Testis (tissue), 2 donors: ENCODE data around the gene ADAMTS15.

Source experiments
- CTCF ChIP-seq, 3 experiments: fragments of 450-650 bp in 2 of 3; fragments of 200-600 bp in 1 of 3; sonication (generic) in 1 of 3; IDR thresholded peaks; one replicate each; pipeline ENCODE4 v1.5.1; 2016 to 2019; ENCODE audit warnings: antibody characterized with exemption in 3 of 3, mild to moderate bottlenecking in 2 of 3, moderate library complexity in 1 of 3
- POLR2A ChIP-seq: fragments of 450-650 bp; IDR thresholded peaks from one replicate; pipeline ENCODE4 v1.6.1; 2017; ENCODE audit warnings: antibody characterized with exemption, mild to moderate bottlenecking, moderate library complexity

- TF ChIP-seq CTCF (IDR thresholded peaks at IDR 0.05) = no peak
- no peak for TF ChIP-seq POLR2A
Measured at GRCh38 chr11:130498181-130498580, 49.7 kb downstream of the ADAMTS15 start.
